Retinal pigment epithelial cell (primary cell): Measurements from ENCODE around the gene PLCB1.

Source experiments
- DNase-seq: peaks from one replicate; pipeline ENCODE4 v3.0.0-alpha.2; 2010; ENCODE audit warnings: low read depth
- H3K4me3 ChIP-seq: 2 replicates; pipeline ENCODE4 v1.5.1; 2011; ENCODE audit warnings: mild to moderate bottlenecking, low read length, control low read depth, moderate library complexity
- CTCF ChIP-seq: conservative IDR thresholded peaks from 2 replicates; pipeline ENCODE4 v1.5.1; 2011; ENCODE audit warnings: low read depth, low read length, control low read depth, inconsistent platforms

PLCB1 gene

GRCh38 chr20:8390037-8390433 is 258.0 kb downstream of the PLCB1 start:
- no peak for TF ChIP-seq CTCF
- no peak overlapping the region for H3K4me3 ChIP-seq
- DNase-seq = no peak

DNA sequence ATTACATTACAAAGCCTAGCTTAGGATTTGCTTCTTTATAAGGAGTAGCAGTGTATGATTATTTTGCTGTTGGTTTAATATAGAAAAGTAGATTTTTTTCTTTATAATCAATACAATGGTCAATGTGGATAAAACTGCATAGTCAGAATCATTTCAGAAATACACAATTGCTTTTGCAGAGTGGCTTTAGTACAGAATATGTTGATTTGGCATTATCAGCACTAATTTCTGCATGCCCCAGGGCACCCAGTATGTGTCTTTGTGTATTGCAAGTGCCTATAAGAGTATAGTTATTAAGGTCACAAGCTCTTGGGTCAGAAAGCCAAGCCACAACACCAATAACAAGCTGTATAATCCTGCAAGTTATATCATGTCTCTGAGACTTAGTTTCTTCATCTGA is 258.4 kb downstream of the PLCB1 start:
- no peak for DNase-seq
- TF ChIP-seq CTCF = no peak
- no peak overlapping the region for H3K4me3 ChIP-seq

DNA sequence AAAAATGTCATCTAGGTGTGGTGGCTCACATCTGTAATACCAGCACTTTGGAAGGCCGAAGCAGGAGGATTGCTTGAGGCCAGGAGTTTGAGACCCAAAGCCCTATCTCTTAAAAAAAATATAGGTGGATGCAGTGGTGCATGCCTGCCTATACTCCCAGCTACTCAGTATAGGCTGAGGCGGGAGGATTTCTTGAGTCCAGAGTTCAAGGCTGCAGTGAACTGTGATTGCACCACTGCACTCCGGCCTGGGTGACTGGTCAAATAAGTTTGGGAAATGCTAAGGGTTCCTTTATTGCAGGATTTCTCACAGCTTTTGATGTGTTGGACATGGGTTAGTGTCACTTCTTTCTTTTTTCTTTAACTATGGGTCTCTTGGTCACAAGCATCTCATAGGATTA is 261.3 kb downstream of the PLCB1 start:
- H3K4me3 ChIP-seq = no peak overlapping the region
- TF ChIP-seq CTCF = no peak
- DNase-seq = no peak

GRCh38 chr20:8394308-8394945 is 262.4 kb downstream of the PLCB1 start:
- H3K4me3 ChIP-seq = no peak overlapping the region
- TF ChIP-seq CTCF = no peak
- DNase-seq = no peak

- no peak for TF ChIP-seq CTCF
- H3K4me3 ChIP-seq = no peak overlapping the region
- DNase-seq = no peak
These were observed 263.9 kb downstream of the PLCB1 start for GRCh38 chr20:8395956-8396355.

DNA sequence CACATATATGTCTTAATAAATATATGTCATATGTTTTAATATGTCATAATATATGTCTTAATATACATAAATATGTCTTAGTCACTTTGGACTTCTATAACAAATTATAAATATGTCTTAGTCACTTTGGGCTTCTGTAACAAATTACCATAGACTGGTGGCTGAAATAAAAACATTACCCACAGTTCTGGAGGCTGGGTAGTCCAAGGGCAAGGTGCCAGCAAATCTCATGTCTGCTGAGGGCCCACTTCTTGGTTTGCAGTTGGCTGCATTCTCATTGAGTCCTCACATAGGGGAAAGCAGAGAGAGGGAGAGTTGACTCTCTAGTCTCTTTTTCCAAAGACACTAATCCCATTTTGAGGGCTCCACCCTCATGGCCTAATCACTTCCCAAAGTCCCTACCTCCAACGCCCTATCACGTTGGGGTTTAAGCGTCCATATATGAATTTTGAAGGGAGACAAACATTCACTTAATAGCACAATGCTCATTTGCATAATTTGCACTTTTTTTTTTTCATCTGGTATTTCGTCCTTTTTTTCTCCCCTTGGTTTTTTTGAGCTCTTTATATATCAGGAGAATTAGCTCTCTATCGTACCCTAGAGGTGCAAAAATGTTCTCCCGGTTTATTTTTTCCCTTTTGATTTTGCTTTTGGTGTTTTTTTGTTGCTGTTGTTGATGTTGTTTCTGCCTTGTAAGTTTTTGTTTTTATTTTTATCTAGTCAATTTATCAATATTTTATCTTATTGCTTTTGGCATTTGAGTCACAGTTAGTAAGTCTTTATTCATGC is 266.4 kb downstream of the PLCB1 start:
- no peak for TF ChIP-seq CTCF
- no peak for DNase-seq
- H3K4me3 ChIP-seq = no peak overlapping the region

DNA sequence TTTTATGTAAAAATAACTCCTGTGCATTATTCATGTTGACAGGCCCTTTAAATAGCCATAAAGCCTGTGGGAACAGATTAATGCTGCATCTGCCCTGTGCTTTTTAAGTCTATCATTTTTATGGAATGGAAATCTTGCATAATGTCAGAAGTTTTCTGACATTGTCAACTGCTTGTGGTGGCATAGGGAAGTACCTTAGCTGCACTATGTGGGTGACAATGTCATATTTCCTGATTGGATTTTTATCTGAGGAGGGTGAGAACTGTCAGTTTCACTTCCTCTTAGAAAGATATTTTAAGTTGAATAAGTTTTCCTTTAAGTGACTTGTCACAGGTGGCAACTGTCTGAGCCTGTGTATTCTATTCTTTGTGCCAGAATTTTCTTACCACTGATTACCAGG is 267.9 kb downstream of the PLCB1 start:
- DNase-seq = no peak
- no peak for TF ChIP-seq CTCF
- no peak overlapping the region for H3K4me3 ChIP-seq
